NCI-H82 treated with DMSO at 0.1 percent for 48 hours (cell line): ENCODE data around the gene TRAPPC6A.
A peak's percentile ranks its signal among the peaks of the same experiment; 100 is the strongest.

Experiments
- DNase-seq: peaks from one replicate; lab custom pipeline; 2025; ENCODE audit not compliant: unreplicated experiment; lab: John Stamatoyannopoulos, UW

The TRAPPC6A gene

GRCh38 chr19:45186509-45187334 is 8.7 kb upstream of the TRAPPC6A start:
- DNase-seq, result no peak

- DNase-seq, result no peak
Measured at GRCh38 chr19:45184115-45184514, 6.1 kb upstream of the TRAPPC6A start.

- DNase-seq, result no peak
Measured at GRCh38 chr19:45182758-45183157, 4.7 kb upstream of the TRAPPC6A start.

GRCh38 chr19:45180936-45181335 is 2.9 kb upstream of the TRAPPC6A start:
- no peak for DNase-seq

- DNase-seq, result no peak
Measured at GRCh38 chr19:45179892-45180370, 1.9 kb upstream of the TRAPPC6A start.

- no peak for DNase-seq
Measured at GRCh38 chr19:45179072-45179891, 1.2 kb upstream of the TRAPPC6A start.

GRCh38 chr19:45178262-45179071 is 430 bp upstream of the TRAPPC6A start, which contains the start of gene BLOC1S3:
Gene BLOC1S3, plus strand, starts transcription at chr19:45178784. Its CDS starts 513 bp downstream, at chr19:45179297.
- DNase-seq, result peak; percentile 100

DNA sequence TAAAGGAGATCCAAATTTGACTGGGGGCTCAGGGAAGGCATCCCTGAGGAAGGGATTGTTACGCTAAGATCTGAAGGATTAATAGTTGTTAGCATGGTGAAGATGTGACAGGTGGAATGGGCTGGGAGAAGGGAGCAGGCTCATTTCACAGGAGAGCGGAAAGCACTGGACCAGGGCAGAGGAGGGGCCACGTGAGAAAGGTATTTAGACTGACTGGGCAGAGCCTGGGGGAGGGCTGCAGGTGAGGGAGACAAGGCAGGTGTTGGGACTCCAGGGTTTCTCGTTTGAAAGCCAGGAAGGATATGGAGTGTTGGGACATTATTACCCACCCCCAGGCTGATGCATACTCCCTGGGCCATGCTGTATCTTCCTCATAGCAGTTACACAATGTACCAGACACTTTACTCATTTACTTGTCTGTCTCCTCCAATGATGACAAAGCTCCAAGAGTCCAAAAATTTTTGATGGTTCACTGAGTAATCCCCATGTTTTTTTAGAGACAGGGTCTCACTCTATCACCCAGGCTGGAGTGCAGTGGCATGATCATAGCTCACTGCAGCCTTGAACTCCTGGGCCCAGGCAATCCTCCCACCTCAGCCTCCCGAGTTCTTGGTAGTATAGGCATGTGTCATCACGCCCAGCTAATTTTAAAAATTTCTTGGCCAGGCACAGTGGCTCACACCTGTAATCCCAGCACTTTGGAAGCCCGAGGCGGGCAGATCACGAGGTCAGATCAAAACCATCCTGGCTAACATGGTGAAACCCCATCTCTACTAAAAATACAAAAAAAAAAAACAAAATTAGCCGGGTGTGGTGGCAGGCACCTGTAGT is 2.3 kb downstream of the TRAPPC6A start:
- no peak for DNase-seq

DNA sequence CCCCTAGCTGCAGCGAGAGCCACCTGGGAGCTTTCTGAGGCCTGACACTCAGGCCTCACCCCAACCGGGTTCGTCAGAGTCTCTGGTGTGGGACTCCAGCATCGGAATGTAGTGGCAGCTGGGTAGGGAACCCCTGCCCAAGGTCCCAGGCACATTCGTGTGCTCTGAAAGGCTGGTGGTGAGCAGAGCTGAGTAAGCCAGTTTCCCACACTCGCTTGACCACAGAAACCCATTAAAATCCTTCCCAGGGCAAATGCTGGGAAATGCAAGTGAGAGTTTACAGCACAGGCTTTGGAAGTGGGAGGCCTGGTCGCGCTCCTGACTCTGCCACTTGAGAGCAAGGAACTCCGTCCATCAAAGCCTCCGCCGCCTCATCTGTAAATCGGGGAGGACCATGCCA is 4.2 kb downstream of the TRAPPC6A start:
- no peak for DNase-seq

DNA sequence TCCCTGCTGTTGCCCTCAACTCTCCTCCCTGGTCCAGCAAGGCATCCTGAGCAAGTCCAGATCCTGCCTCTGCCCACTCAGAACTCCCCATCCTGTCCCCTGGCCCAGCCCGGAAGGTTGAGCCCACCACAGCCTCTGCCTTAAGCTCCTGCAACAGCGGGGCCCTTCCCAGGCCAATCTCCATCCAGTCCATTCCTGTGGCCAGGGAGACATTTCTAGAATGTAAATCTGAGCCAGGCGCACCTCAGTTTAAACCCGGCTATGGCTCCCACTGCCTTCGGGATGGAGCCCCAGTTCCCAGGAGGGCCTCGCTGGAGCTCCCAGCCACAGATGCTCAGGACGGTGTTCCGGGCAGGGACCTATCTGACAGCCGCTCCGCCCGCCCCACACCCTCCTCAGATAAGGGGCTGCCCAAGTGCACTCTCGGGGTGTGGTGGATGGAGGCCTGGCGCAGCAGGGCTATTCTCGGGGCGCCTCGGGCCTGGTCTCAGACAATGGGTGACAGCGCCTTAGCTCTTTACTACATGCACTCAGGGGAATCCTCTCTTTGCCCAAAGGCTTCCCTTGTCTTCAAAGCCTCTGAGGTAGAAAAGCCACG is 5.3 kb downstream of the TRAPPC6A start:
- no peak for DNase-seq

- no peak for DNase-seq
Measured at GRCh38 chr19:45172173-45172572, 5.9 kb downstream of the TRAPPC6A start.

- DNase-seq, result no peak
Measured at GRCh38 chr19:45171211-45171623, 6.8 kb downstream of the TRAPPC6A start.

DNA sequence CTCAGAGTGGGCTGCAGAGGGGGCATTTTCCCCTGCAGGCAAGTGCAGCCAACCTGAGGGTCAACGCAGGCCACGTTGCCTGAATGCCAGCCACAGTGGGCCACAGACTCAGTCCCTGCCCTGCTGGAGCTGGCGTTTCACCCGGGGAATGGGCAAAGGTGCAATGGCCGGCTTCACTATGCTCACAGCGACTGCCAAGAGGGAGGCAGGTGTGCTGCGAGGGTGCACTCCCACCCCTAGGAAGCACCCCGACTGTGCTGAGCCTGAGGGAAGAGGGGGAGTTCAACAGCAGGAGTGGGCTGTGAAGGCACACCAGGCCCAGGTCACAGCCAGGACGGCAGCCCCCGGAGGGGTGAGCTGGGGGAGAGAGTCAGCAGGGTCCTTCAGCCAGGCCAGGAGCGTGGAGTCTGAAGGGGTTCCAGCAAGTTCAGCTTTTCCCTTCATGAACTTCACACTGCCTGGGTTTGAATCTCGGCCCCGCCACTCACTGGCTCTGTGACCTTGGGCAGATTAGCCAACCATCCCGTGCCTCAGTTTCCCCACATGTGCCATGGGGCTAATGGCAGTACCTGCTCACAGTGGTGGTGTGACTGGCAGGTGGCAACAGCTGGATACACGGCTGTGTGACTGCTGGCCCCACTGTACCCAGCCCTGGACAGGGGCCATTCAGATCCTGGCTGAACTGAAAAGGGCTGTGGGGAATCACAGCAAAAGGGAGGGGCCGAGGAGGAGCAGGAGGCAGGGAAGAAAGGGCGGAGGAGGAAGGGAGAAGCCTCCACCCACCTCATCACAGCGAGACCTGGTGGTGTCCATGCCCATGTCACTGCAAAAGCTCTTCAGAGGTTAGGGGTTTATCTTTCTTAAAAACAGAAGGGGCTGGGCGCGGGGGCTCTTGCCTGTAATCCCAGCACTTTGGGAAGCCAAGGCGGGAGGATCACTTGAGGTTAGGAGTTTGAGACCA is 7.6 kb downstream of the TRAPPC6A start:
- no peak for DNase-seq

DNA sequence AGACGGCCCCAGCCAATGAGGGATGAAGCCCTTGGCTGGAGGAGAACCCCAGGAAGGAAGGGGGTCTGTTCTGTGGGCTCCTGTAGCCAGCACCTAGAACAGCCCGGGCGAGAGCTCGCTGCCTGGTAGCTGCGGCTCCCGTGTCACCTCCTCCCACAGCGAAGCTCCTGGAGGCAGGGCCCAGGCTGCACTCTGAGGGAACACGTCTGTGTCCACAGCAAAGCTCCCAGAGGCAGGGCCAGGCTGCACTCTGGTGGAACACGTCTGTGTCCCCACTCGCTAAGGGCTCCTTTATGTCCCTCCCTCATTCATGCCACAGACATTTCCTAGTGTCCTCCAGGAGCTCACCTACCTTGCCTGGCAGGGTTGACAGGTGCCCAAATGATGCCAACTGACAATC is 8.4 kb downstream of the TRAPPC6A start:
- no peak for DNase-seq

DNA sequence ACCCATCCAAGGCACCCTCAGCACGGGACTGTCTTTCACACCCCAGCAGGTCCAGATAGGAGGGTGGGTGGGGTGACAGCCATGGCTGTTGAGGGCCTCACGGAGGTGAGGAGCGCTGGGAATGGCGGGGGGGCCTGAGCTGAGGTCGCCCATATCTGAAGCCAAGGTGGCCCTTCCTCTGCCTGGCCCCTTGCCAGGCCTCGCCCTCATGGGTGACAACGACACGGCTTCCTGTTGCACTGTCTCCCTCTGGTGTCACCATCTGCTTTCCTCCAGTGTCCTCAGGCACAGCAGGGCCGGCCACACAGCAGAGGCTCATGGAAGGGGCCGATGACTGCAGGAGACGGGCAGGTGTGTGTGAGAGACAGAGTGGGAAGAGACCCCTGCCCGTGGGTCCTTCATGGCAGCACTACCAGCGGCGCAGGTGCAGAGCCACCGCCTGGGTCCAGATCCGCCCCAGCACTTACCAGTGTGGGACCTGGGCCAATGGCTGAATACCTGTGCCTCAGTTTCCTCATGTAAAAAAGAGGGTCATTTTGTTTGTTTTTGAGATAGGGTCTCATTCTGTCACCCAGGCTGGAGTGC is 9.2 kb downstream of the TRAPPC6A start:
- DNase-seq, result no peak

DNA sequence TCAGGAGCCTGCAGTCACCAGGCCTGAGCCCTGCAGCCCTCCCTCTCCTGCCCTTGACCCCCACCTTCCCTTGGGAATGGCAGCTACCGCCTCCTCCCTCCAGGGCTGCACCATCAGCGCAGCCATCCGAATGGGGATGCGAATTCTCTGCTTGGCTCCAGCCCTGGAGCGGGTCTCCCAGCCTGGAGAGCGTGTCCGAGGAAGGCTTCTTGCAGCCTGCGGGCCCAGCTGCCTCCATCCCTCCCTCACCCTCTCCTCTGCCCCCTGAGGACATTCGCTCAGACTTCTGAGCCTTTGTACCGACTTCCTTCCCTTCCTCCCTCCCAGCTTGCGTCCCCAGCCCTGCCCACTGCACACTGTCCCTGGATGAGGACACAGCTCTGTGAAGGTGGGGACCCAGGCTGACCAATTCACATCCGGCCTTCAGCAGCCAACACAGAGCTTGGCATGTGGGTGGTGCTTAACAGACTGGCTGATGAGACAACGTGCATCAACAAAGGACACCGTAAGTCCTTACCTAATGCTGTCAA is 11.2 kb downstream of the TRAPPC6A start:
- no peak for DNase-seq

GRCh38 chr19:45164577-45165335 is 13.3 kb downstream of the TRAPPC6A start:
- peak; percentile 16 for DNase-seq
